Astrocyte (in vitro differentiated cells and primary cell): ENCODE results near the gene SNAI3.

Experiments used
- CTCF ChIP-seq: IDR thresholded peaks from 2 replicates; pipeline ENCODE4 v1.5.1; 2011; ENCODE audit warnings: low read depth, mild to moderate bottlenecking, inconsistent platforms, low read length, moderate library complexity; ENCODE audit not compliant: insufficient read depth
- EZH2 ChIP-seq: IDR thresholded peaks from 2 replicates; pipeline ENCODE4 v1.6.1; 2012; ENCODE audit warnings: mild to moderate bottlenecking, low read length, inconsistent platforms; ENCODE audit not compliant: insufficient read depth

GRCh38 chr16:88719267-88719932 is 33.1 kb upstream of the SNAI3 start:
- TF ChIP-seq EZH2 (no peak), CTCF (no peak)
